Ovary (tissue), 3 donors: ENCODE data around the gene C1QTNF6.
"Not testable (repeated sequence)": the region's sequence is repeated elsewhere in the genome, so short reads cannot be mapped to it uniquely, and the experiment has no call there.

Experiments
- CTCF ChIP-seq, 3 donors: fragments of 450-650 bp in 2 of 3; fragments of 200-600 bp in 1 of 3; IDR thresholded peaks; one replicate each; pipeline versions ENCODE4 v1.5.1 to v1.8.0; 2016 to 2022; ENCODE audit warnings: antibody characterized with exemption in 3 of 3, mild to moderate bottlenecking in 1 of 3
- EP300 ChIP-seq: sonication (generic); formaldehyde crosslinking; IDR thresholded peaks from one replicate; pipeline ENCODE4 v1.6.1; 2017; ENCODE audit warnings: antibody characterized with exemption
- donor health status: DM: no; HTN: no; CAD: no.

GRCh38 chr22:37201443-37201820, 13.4 kb upstream of the C1QTNF6 start:
- TF ChIP-seq CTCF (IDR thresholded peaks at IDR 0.05); EP300: not testable (repeated sequence)
